Upper lobe of left lung (tissue), 4 donors: ENCODE data around the gene RBP3.

Experiments
- POLR2A ChIP-seq, 4 donors: fragments of 450-650 bp; IDR thresholded peaks; one replicate each; pipeline ENCODE4 v1.5.1; 2016 to 2017; ENCODE audit warnings: antibody characterized with exemption in 4 of 4, mild to moderate bottlenecking in 2 of 4
- TF ChIP-seq, protein P1 (sequence below), 6 experiments: fragments of 450-650 bp in 4 of 6; fragments of 200-600 bp in 2 of 6; sonication (generic) in 2 of 6; IDR thresholded peaks; one replicate each; pipeline ENCODE4 v1.5.1; 2016 to 2019; ENCODE audit warnings: antibody characterized with exemption in 6 of 6

DNA sequence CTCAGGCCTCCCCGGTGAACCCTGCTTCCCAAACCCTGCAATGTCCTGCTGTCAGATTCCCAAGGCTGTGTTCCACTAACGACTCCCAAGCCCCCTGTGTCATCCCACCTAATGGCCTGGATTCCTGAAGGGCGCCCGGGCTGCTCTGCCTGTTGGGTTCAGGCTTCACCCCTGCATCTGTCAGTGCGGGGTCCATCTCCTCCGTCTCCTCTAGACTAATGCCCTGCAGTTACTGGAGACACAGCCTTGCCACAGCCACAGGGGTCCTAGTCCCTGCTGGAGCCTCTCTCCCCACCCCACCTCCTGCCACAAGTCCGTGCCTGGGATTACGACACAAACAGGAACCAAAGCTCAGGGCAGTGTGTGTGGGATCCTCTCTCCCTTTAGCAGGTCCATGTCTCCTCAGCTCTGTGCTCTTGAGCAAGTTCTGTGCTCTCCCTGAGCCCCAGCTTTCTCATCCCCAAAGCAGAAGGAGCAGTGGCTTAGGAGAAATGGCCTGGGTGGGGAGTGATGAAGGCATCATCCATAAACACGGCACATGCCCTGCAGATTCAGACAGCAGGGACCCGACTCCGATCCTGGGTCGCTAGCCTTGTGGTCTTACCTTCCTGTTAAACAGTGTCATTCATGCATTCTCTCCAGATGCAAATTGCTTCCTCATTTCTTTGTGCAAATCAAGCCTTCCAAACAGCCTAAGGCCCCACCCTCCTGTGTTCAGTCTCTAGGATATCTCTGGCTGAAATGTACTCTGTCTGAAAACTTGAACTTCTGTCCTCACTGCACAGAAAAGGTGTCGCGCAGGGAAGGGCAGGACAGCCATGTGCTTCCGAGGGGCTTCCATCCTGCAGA is 8.2 kb upstream of the RBP3 start:
- TF ChIP-seq, protein P1, sequence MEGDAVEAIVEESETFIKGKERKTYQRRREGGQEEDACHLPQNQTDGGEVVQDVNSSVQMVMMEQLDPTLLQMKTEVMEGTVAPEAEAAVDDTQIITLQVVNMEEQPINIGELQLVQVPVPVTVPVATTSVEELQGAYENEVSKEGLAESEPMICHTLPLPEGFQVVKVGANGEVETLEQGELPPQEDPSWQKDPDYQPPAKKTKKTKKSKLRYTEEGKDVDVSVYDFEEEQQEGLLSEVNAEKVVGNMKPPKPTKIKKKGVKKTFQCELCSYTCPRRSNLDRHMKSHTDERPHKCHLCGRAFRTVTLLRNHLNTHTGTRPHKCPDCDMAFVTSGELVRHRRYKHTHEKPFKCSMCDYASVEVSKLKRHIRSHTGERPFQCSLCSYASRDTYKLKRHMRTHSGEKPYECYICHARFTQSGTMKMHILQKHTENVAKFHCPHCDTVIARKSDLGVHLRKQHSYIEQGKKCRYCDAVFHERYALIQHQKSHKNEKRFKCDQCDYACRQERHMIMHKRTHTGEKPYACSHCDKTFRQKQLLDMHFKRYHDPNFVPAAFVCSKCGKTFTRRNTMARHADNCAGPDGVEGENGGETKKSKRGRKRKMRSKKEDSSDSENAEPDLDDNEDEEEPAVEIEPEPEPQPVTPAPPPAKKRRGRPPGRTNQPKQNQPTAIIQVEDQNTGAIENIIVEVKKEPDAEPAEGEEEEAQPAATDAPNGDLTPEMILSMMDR (IDR thresholded peaks at IDR 0.05) = no peak
- no peak for TF ChIP-seq POLR2A (IDR thresholded peaks at IDR 0.05)
